Tibial artery (tissue), 4 donors: ENCODE results near the gene TMPRSS15.

Experiments
- DNase-seq, 2 donors: peaks; one replicate each; pipeline ENCODE4 v3.0.0-alpha.2; 2019
- H3K27ac ChIP-seq, 2 donors: fragments of 200-600 bp; sonication (generic) in 1 of 2; 1 replicate in 1 of 2; 2 replicates in 1 of 2; pipeline ENCODE4 v1.5.1; 2018 to 2019; ENCODE audit warnings: mild to moderate bottlenecking in 1 of 2
- H3K27me3 ChIP-seq, 2 donors: fragments of 200-600 bp; sonication (generic) in 1 of 2; one replicate each; pipeline versions ENCODE4 v1.5.1 to v1.6.0; 2016 to 2019
- H3K36me3 ChIP-seq, 3 donors: fragments of 200-600 bp; sonication (generic) in 2 of 3; one replicate each; pipeline ENCODE4 v1.5.1; 2016 to 2019; ENCODE audit warnings: mild to moderate bottlenecking in 2 of 3
- H3K4me1 ChIP-seq, 4 donors: fragments of 200-600 bp; sonication (generic) in 2 of 4; 1 replicate in 3 of 4; 2 replicates in 1 of 4; pipeline ENCODE4 v1.5.1; 2016 to 2019
- H3K4me3 ChIP-seq, 2 donors: fragments of 200-600 bp; sonication (generic) in 1 of 2; 1 replicate in 1 of 2; 2 replicates in 1 of 2; pipeline ENCODE4 v1.5.1; 2018 to 2019; ENCODE audit warnings: mild to moderate bottlenecking in 2 of 2
- H3K9me3 ChIP-seq, 3 donors: fragments of 200-600 bp; sonication (generic) in 1 of 3; one replicate each; pipeline ENCODE4 v1.5.1; 2016 to 2019
- CTCF ChIP-seq, 2 experiments: fragments of 200-600 bp in 1 of 2; fragments of 450-650 bp in 1 of 2; IDR thresholded peaks; one replicate each; pipeline ENCODE4 v1.5.1; 2017 to 2019; ENCODE audit warnings: antibody characterized with exemption in 2 of 2, mild to moderate bottlenecking in 1 of 2, moderate library complexity in 1 of 2
- intact Hi-C: fragments of 100-400 bp; cut with DNase I; formaldehyde crosslinking; loops from one replicate; pipeline ENCODE4 v1.15.0; 2023; ENCODE audit warnings: low total_unique reads

The TMPRSS15 gene

DNA sequence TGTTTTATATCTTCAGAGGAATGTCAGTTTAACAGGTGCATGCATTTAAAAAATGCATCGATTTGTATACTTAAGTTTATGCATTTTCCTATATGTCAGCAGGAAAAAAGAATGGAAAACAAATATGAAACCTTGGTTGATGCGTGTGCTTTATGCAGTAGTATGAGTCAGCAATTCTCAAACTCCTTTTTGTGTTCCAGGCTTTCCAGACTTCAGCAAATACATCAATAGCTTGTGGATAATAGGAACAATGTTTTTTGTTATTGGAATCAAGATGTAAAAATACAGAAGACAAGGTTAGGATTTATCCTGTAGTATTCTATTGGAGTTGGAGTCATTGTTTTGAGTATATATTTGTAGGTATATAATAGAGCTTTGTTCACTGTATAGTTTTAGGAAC is 113.7 kb downstream of the TMPRSS15 start:
- H3K36me3 ChIP-seq = no peaks in the 10 kb centered on the region
- H3K4me3 ChIP-seq = no peak overlapping the region
- no peak for TF ChIP-seq CTCF (IDR thresholded peaks at IDR 0.05)
- intact Hi-C loops = no loop called here
- no peaks in the 10 kb centered on the region for H3K27me3 ChIP-seq
- H3K27ac ChIP-seq = no peak overlapping the region
- no peaks in the 10 kb centered on the region for H3K9me3 ChIP-seq
- DNase-seq = no peak
- no peaks in the 10 kb centered on the region for H3K4me1 ChIP-seq

- DNase-seq = no peak
- H3K9me3 ChIP-seq = no peaks in the 10 kb centered on the region
- H3K4me3 ChIP-seq = no peak overlapping the region
- H3K27ac ChIP-seq = no peak overlapping the region
- no peak for TF ChIP-seq CTCF (IDR thresholded peaks at IDR 0.05)
- no peaks in the 10 kb centered on the region for H3K27me3 ChIP-seq
- H3K4me1 ChIP-seq = no peaks in the 10 kb centered on the region
- intact Hi-C loops = no loop called here
- H3K36me3 ChIP-seq = no peaks in the 10 kb centered on the region
These were observed 118.2 kb downstream of the TMPRSS15 start for GRCh38 chr21:18285379-18285778.

- no peak overlapping the region for H3K27ac ChIP-seq
- H3K4me1 ChIP-seq = no peaks in the 10 kb centered on the region
- no peaks in the 10 kb centered on the region for H3K36me3 ChIP-seq
- no peaks in the 10 kb centered on the region for H3K9me3 ChIP-seq
- no peaks in the 10 kb centered on the region for H3K27me3 ChIP-seq
- no peak for TF ChIP-seq CTCF (IDR thresholded peaks at IDR 0.05)
- H3K4me3 ChIP-seq = no peak overlapping the region
- intact Hi-C loops = no loop called here
- DNase-seq = no peak
These were observed 127.8 kb downstream of the TMPRSS15 start for GRCh38 chr21:18275781-18276180.

GRCh38 chr21:18274370-18274769 is 129.2 kb downstream of the TMPRSS15 start:
- intact Hi-C loops = no loop called here
- Histone ChIP-seq H3K36me3 (no peaks in the 10 kb centered on the region), H3K27ac (no peak overlapping the region), H3K9me3 (no peaks in the 10 kb centered on the region), H3K4me1 (no peaks in the 10 kb centered on the region), H3K4me3 (no peak overlapping the region), H3K27me3 (no peaks in the 10 kb centered on the region)
- DNase-seq = no peak
- no peak for TF ChIP-seq CTCF (IDR thresholded peaks at IDR 0.05)

DNA sequence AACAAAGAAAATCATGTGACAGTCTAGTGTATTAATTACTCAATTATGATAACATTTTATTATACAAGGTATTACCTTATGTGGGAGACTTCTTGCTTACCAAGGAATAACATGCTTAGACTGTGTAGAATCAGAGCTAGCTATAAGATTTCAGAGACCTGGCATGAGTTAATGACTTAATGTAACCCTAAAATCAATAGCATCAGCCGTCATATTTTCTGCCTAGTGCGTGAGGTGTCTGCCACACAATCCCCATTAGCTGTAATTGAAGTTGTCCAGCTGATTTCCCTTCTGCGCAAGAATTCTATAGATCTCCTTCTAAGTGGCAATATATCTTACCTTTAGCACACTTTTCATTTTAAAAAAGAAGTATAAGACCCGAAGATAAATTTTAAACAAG is 130.2 kb downstream of the TMPRSS15 start:
- intact Hi-C loops = no loop called here

More for the DNA sequence above, 130.2 kb downstream of the TMPRSS15 start:
- Histone ChIP-seq H3K27me3 (no peaks in the 10 kb centered on the region), H3K9me3 (no peaks in the 10 kb centered on the region), H3K4me1 (no peaks in the 10 kb centered on the region), H3K27ac (no peak overlapping the region), H3K36me3 (no peaks in the 10 kb centered on the region), H3K4me3 (no peak overlapping the region)
- no peak for DNase-seq
- TF ChIP-seq CTCF (IDR thresholded peaks at IDR 0.05) = no peak
